Measurements from ENCODE around the gene ASRGL1. TPM values are rescaled to one million over a fixed set of nuclear protein-coding genes. Genes with fewer than 3 reads are reported as not detected.
"Not testable (repeated sequence)": the region's sequence is repeated elsewhere in the genome, so short reads cannot be mapped to it uniquely, and the experiment has no call there.

ASRGL1 gene
- polyA plus RNA-seq, 1 donor from 2014 or later = 1.9 TPM

DNA sequence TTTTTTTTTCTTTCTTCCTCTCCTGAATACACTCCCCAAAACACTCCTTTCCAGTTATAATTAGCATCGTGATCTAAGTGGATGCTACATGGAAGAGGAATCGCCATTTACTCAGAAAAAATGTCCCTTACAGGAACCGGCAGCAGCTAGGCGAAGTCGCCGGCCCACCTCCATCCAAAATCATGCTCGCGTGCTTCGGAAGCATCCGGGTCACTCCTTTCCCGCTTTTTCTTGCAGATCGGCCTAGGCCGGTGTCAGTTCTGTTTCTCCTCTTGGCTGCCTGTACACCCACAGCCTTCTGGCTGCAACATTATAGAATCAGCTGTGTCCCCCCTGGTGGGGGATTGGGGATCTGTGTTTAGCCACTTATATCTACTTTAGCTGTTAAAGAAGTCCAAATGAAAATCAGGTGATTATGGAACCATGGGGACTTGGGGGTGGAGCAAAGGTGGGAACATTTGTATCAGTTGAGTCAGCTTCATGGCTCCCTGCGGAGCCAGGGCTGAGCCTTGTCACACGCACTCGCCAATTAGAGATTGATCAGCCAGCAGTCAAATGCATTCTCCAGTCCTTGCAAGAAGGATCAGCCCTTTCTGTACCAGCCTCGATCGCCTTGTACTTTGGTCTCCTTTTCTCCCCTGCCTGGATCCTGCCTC lies 36.3 kb downstream of the ASRGL1 start:
- Mint-ChIP-seq H3K9me3 (no peaks in the 10 kb centered on the region), H3K4me1 (peaks cover 0 to 9% (median 6%) of the 10 kb centered on the region in 3 donors), H3K27ac (peak overlapping the region in 1 of 3 donors; percentile 64), H3K27me3 (peaks cover 2% of the 10 kb centered on the region), H3K4me3 (peak overlapping the region in 1 of 4 donors; percentile 12), H3K36me3 (no peaks in the 10 kb centered on the region)

DNA sequence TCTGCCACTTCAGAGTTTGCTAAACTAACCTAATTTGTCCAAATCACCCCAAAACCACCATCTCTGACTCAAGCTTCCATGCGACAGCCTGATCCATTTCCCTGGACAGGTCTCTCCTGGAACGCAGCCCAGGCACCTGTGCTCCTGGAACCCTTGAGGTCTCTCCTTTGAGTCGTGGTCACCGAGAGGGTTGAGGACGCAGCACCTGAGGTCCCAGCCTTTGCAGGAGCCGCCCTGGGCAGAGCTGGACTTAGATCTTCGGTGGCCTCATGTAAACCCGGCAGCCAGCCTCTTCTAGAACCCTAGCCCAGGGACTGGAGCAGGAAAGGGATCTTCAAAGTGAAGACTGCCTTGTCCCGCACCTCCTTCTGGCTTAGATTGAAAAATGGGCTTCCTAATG lies 37.6 kb downstream of the ASRGL1 start:
- no peak overlapping the region for H3K4me3 Mint-ChIP-seq

DNA sequence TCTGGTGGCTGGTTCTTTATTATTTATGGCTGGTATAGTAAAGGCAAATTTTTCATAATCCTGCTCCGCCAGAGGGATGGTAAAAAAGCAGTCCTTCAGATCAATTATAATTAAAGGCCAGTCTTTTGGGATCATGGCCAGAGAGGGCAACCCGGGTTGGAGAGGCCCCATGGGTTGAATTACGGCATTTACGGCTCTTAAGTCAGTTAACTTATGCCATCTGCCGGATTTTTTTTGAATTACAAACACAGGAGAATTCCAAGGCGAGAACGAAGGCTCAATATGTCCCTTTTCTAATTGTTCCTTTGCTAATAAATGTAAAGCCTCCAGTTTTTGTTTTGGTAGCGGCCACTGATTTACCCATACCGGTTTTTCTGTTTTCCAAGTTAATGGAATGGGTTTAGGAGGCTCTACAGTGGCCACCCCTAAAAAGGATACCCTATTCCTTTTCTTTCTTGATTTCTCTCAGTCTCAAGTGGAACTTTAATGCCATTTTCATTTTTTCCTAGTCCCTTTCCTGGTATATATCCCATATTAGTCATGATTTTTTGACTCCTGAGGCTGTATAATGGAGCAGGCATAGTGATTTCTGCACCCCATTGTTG lies 41.3 kb downstream of the ASRGL1 start:
- H3K27ac Mint-ChIP-seq, H3K9me3 Mint-ChIP-seq: not testable (repeated sequence)

More for the DNA sequence above, 37.6 kb downstream of the ASRGL1 start:
- no peaks in the 10 kb centered on the region for H3K9me3 Mint-ChIP-seq
- H3K4me1 Mint-ChIP-seq = peaks cover 0 to 9% (median 6%) of the 10 kb centered on the region in 3 donors
- H3K27ac Mint-ChIP-seq = no peak overlapping the region
- peaks cover 2% of the 10 kb centered on the region for H3K27me3 Mint-ChIP-seq
- H3K36me3 Mint-ChIP-seq = no peaks in the 10 kb centered on the region

DNA sequence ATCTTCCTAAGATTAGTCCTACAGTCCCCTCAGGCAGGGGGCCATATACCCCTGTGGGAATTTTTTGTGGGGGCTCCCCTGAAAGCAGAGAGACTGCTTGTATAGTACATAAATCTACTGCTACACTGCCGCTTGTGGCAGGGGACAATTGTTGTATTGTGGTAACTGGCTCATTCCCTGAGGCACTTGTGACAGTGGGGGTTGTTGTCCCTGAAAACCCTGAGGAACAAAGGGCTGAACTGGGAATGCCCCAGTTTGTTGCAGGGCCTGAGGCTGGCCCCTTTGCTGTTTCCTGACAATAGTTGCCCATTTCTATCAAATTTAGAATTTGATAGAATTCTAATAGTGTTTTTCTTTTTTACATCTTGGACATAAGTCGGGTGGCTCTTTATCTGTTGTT lies 42.3 kb downstream of the ASRGL1 start:
- not testable (repeated sequence) for H3K4me1 Mint-ChIP-seq, H3K9me3 Mint-ChIP-seq, H3K27ac Mint-ChIP-seq, H3K36me3 Mint-ChIP-seq, H3K27me3 Mint-ChIP-seq, H3K4me3 Mint-ChIP-seq

More for the DNA sequence above, 41.3 kb downstream of the ASRGL1 start:
- not testable (repeated sequence) for H3K4me1 Mint-ChIP-seq, H3K36me3 Mint-ChIP-seq, H3K4me3 Mint-ChIP-seq, H3K27me3 Mint-ChIP-seq

DNA sequence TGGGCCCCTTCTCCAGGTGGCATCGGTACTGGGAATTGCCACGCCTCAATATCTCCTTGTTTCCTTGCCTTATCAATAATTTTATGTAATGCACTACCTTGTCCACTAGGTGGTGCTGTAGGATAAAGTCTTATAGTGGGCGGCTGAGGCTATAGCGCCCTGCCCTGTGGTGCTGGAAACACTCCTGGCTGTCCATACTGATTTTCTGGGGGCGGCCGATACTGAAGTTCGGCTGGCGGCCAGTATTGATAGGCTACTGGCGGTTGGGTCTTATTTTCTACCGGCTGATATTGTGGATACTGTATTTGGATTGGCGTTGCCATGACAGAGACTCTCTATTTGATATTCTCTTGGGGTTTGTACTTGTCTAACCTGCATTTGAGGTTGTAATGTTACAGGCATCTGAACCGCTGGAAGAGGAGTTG lies 43.6 kb downstream of the ASRGL1 start:
- not testable (repeated sequence) for H3K4me1 Mint-ChIP-seq, H3K9me3 Mint-ChIP-seq, H3K36me3 Mint-ChIP-seq, H3K27me3 Mint-ChIP-seq, H3K4me3 Mint-ChIP-seq, H3K27ac Mint-ChIP-seq

DNA sequence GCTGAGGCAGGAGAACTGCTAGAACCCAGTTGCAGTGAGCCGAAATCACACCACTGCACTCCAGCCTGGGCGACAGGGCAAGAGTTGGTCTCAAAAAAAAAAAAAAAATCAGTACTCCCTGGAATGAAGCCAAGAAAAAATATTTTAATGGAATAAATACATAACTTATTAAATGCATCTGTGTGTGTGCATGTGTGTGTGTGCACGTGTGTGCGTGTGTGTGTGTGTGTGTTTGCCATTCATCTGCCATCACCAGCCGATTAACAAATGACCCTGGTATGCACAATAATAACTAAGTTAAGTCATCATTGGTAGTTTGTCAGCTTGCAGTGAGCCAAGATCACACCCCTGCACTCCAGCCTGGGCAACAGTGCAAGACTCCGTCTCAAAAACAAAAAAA lies 46.6 kb downstream of the ASRGL1 start:
- Mint-ChIP-seq H3K9me3 (no peaks in the 10 kb centered on the region), H3K4me1 (peaks cover 0 to 5% (median 4%) of the 10 kb centered on the region in 3 donors), H3K27ac (no peak overlapping the region), H3K4me3 (no peak overlapping the region), H3K36me3 (no peaks in the 10 kb centered on the region), H3K27me3 (peaks cover 3% of the 10 kb centered on the region)

DNA sequence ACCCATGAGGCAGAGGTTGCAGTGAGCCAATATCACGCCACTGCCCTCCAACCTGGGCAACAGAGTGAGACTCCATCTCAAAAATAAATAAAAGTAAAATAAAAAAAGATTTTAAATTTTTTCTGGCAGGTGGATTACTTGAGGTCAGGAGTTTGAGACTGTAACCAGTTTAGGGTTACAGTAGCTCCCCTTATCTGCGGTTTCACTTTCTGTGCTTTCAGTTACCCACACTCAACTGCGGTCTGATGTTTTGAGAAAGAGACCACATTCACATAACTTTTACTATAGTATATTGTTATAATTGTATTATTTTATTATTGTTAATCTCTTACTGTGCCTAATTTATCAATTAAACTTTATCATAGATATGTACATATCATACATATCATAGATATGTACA lies 48.8 kb downstream of the ASRGL1 start:
- not testable (repeated sequence) for H3K36me3 Mint-ChIP-seq, H3K27ac Mint-ChIP-seq, H3K9me3 Mint-ChIP-seq

DNA sequence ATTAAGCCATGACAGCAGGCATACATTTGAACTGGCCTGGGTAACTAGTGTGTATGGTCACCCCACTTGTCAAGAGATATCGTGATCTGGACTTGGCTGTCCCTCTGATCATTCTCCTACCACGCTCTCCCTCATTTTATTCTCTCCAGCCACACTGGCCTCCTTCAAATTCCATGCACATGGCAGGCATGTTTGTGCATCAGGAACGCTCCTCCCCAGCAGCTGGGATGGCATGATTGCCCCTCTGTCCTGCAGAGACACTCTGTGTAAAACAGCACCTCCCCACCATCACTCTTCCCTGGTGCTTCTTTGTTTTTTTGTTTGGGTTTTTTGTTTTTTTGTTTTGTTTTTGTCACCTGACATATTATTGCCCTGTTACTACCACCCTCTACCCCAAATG lies 50.1 kb downstream of the ASRGL1 start:
- Mint-ChIP-seq H3K27me3 (no peaks in the 10 kb centered on the region), H3K4me1 (peaks cover 0 to 1% (median 0%) of the 10 kb centered on the region in 3 donors), H3K4me3 (no peak overlapping the region), H3K9me3 (no peaks in the 10 kb centered on the region), H3K27ac (no peak overlapping the region), H3K36me3 (no peaks in the 10 kb centered on the region)

More for the DNA sequence above, 48.8 kb downstream of the ASRGL1 start:
- not testable (repeated sequence) for H3K27me3 Mint-ChIP-seq, H3K4me3 Mint-ChIP-seq, H3K4me1 Mint-ChIP-seq

DNA sequence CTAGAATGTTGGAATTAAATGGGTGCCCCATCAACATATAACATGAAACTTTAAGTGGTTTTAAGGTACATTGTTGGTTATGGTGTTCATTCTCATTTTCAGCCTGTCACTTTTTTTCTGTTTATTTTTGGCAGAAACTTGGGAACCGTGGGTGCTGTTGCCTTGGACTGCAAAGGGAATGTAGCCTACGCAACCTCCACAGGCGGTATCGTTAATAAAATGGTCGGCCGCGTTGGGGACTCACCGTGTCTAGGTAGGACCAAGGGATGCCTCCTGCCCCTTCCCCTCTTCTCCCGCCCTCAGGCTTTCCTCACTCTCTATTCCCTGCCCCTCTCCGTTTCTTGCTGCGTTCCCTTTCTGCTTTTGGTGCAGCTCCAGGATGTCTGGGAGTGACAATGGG lies 51.8 kb downstream of the ASRGL1 start:
- H3K27ac Mint-ChIP-seq = no peak overlapping the region
- H3K4me1 Mint-ChIP-seq = peaks cover 0 to 1% (median 0%) of the 10 kb centered on the region in 3 donors
- no peaks in the 10 kb centered on the region for H3K27me3 Mint-ChIP-seq
- H3K9me3 Mint-ChIP-seq = no peaks in the 10 kb centered on the region
- no peaks in the 10 kb centered on the region for H3K36me3 Mint-ChIP-seq
- H3K4me3 Mint-ChIP-seq = no peak overlapping the region

DNA sequence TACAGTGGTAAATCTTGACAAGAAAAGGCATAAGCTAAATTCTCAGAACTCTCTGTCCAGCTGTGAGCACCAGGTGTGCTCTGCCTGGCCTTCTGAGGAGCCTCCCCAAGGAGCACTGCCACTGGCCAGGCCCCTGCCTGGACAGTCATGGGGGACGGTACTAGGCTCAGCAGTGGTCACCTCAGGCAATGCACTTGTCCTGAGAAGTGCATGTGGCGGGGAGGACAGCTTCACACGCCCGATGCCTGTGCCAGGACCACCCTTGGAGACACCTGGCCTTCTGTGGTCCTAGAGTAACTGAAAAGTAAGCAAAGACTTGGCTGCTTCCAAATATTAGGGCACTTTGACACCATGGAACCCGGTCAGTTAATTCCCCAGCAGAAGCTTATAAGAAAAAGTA lies 53.0 kb downstream of the ASRGL1 start:
- H3K36me3 Mint-ChIP-seq = no peaks in the 10 kb centered on the region
- peaks cover 2 to 7% (median 5%) of the 10 kb centered on the region in 3 donors for H3K4me1 Mint-ChIP-seq
- no peaks in the 10 kb centered on the region for H3K9me3 Mint-ChIP-seq
- no peak overlapping the region for H3K27ac Mint-ChIP-seq
- H3K27me3 Mint-ChIP-seq = no peaks in the 10 kb centered on the region
- no peak overlapping the region for H3K4me3 Mint-ChIP-seq

DNA sequence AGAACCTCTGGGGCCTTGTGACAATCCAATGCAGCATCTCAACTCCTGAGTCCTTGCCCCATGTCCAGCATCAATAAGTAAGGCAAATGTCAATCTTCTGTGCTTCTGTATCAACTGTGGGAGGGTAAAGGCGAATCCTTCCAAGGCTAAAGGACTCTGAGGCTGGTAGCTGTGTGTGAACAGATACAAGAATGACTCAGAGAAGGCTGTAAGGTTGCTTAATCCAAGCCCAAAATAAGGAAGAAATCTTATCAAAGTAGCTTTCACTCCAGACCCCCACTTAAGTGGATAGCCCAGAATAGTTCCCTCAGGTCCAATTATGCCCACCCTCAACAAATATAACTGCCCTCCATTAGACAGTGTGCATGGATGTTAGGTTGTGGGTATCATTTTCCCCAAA lies 53.5 kb downstream of the ASRGL1 start:
- no peaks in the 10 kb centered on the region for H3K9me3 Mint-ChIP-seq
- peaks cover 2 to 7% (median 5%) of the 10 kb centered on the region in 3 donors for H3K4me1 Mint-ChIP-seq
- H3K4me3 Mint-ChIP-seq = no peak overlapping the region
- H3K36me3 Mint-ChIP-seq = no peaks in the 10 kb centered on the region
- no peak overlapping the region for H3K27ac Mint-ChIP-seq
- H3K27me3 Mint-ChIP-seq = no peaks in the 10 kb centered on the region

DNA sequence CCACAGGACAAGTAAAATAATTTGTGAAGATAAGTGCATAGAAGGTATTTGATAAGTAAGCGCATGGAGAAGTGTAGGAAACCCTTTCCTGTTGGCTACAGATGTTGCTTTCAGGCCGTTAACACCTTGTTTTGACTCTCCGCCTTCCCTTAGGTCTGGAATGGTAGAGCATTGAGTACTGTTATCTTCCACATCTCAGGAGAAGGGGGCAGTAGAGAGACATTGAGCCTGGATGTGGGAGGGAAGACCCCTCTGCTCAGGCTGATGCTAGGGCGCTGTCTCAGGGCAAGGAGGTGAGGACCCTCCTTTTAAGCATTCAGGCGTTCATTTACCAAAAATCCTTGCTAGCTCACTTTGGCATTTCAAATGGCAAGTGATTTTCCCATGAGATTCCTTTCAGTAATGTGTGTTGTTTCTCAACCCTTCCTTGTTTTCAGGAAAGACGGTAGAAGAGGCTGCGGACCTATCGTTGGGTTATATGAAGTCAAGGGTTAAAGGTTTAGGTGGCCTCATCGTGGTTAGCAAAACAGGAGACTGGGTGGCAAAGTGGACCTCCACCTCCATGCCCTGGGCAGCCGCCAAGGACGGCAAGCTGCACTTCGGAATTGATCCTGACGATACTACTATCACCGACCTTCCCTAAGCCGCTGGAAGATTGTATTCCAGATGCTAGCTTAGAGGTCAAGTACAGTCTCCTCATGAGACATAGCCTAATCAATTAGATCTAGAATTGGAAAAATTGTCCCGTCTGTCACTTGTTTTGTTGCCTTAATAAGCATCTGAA lies 54.6 kb downstream of the ASRGL1 start:
- no peaks in the 10 kb centered on the region for H3K9me3 Mint-ChIP-seq
- H3K27ac Mint-ChIP-seq = no peak overlapping the region
- H3K27me3 Mint-ChIP-seq = no peaks in the 10 kb centered on the region
- no peak overlapping the region for H3K4me3 Mint-ChIP-seq
- H3K36me3 Mint-ChIP-seq = no peaks in the 10 kb centered on the region
- peaks cover 2 to 5% (median 5%) of the 10 kb centered on the region in 3 donors for H3K4me1 Mint-ChIP-seq

DNA sequence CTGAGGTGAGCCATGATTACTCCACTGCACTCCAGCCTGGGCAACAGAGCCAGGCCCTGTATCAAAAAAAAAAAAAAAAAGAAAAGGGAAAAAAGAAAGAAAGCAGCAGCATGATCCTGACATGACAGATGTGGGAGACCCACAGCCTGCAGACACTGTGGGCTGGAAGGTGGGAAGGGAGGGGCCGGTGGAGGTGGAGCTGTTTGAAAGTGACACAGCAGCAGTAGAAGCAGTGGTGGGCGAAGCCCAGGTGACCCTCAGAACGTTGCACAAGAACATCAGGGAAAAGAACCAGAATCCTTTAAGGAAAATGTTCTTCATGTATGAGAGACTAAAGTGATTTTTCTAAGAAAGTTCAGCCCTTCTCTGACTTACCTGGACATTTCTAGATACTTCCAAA lies 55.3 kb downstream of the ASRGL1 start:
- Mint-ChIP-seq H3K36me3 (no peaks in the 10 kb centered on the region), H3K27ac (peak overlapping the region in 1 of 3 donors; percentile 39), H3K9me3 (no peaks in the 10 kb centered on the region), H3K4me3 (no peak overlapping the region), H3K27me3 (no peaks in the 10 kb centered on the region), H3K4me1 (peaks cover 2 to 5% (median 5%) of the 10 kb centered on the region in 3 donors)

DNA sequence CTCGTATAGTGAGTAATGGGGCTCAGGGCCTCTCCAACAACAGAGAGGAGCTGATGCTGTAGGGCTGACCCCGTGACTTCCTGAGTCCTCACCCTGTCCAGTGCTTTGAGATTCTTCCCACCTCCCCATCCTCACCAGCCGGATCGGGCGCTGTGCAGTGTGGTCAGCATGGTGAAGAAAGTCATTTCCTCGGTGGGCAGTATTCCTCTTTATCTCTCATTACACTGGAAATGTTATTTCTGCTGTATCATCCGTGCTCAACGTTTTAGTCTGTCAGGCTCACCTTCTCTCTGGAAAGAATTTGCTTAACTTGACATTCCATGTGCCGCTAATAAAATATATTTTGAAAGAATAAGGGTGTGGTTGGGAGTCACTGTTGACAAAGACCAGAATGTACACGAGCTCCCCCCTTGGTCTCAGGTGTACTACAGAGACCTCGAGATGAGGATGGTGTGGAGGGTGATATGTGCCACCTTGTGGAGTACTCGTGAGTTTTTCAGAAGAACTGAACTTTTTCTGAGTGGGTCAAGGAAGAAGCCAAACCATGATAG lies 55.9 kb downstream of the ASRGL1 start:
- no peak overlapping the region for H3K4me3 Mint-ChIP-seq
- H3K36me3 Mint-ChIP-seq = peaks cover 1% of the 10 kb centered on the region
- H3K27ac Mint-ChIP-seq = no peak overlapping the region
- no peaks in the 10 kb centered on the region for H3K9me3 Mint-ChIP-seq
- peaks cover 2 to 5% (median 5%) of the 10 kb centered on the region in 3 donors for H3K4me1 Mint-ChIP-seq
- no peaks in the 10 kb centered on the region for H3K27me3 Mint-ChIP-seq

DNA sequence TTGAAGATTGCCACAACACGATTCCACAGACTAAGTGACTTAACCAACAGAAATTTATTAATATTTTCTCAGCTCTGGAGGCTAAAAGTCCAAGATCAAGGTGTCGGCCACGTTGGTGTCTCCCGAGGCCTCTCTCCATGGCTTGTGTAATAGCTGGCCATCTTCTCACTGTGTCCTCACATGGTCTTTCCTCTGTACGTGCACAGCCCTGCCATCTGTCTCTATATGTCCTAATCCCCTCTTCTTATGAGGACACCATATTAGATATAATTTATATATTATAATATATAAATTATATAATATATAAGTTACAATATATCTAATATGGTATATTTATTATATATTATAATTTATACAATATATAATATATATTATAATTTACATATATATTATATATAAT lies 56.5 kb downstream of the ASRGL1 start:
- Mint-ChIP-seq H3K27me3 (peaks cover 2% of the 10 kb centered on the region), H3K4me1 (peaks cover 2 to 5% (median 5%) of the 10 kb centered on the region in 3 donors), H3K4me3 (no peak overlapping the region), H3K27ac (no peak overlapping the region), H3K9me3 (no peaks in the 10 kb centered on the region), H3K36me3 (peaks cover 1% of the 10 kb centered on the region)

All from IgD-negative memory B cell (primary cell).